Renal pelvis (tissue), 4 donors: Measurements from ENCODE around the gene NECAB2. TPM values are rescaled to one million over a fixed set of nuclear protein-coding genes. Genes with fewer than 3 reads are reported as not detected.

Source experiments
- DNase-seq: peaks from one replicate; pipeline ENCODE4 v3.0.0-alpha.2; 2013
- polyA plus RNA-seq, 3 donors: library from polyadenylated mRNA; unstranded; fragments of 120-200 nt; gene quantifications; one replicate each; pipeline ENCODE4 v1.2.1, GENCODE V29; 2013; ENCODE audit not compliant: insufficient read length in 3 of 3

The NECAB2 gene
- polyA plus RNA-seq, 3 donors = 3.1 to 3.3 (median 3.2) TPM

GRCh38 chr16:83980794-83981193 lies 12.8 kb downstream of the NECAB2 start:
- no peak for DNase-seq

GRCh38 chr16:83981799-83982198 lies 13.8 kb downstream of the NECAB2 start:
- DNase-seq = no peak

- no peak for DNase-seq
Measured at GRCh38 chr16:83983491-83983890, 15.4 kb downstream of the NECAB2 start.

GRCh38 chr16:83989300-83989699 lies 21.3 kb downstream of the NECAB2 start:
- no peak for DNase-seq

- no peak for DNase-seq
Measured at GRCh38 chr16:83990492-83990891, 22.4 kb downstream of the NECAB2 start.

- DNase-seq = peak; percentile 41
Measured at GRCh38 chr16:83992624-83993023, 24.6 kb downstream of the NECAB2 start.

- DNase-seq = no peak
Measured at GRCh38 chr16:83994087-83994486, 26.0 kb downstream of the NECAB2 start.

- no peak for DNase-seq
Measured at GRCh38 chr16:83994703-83995102, 26.7 kb downstream of the NECAB2 start.

- peak; percentile 81 for DNase-seq
Measured at GRCh38 chr16:83995754-83996153, 27.7 kb downstream of the NECAB2 start.

GRCh38 chr16:83996481-83997252 lies 28.6 kb downstream of the NECAB2 start:
- no peak for DNase-seq

- no peak for DNase-seq
Measured at GRCh38 chr16:83998091-83998490, 30.0 kb downstream of the NECAB2 start.

- no peak for DNase-seq
Measured at GRCh38 chr16:84000989-84001642, 33.1 kb downstream of the NECAB2 start.

- DNase-seq = no peak
Measured at GRCh38 chr16:84001726-84002125, 33.7 kb downstream of the NECAB2 start.

GRCh38 chr16:84003038-84003437 lies 35.0 kb downstream of the NECAB2 start:
- DNase-seq = no peak

GRCh38 chr16:84004442-84004841 lies 36.4 kb downstream of the NECAB2 start:
- no peak for DNase-seq

- no peak for DNase-seq
Measured at GRCh38 chr16:84005391-84005790, 37.3 kb downstream of the NECAB2 start.

- DNase-seq = no peak
Measured at GRCh38 chr16:84007520-84007919, 39.5 kb downstream of the NECAB2 start.

- no peak for DNase-seq
Measured at GRCh38 chr16:84007965-84008364, 39.9 kb downstream of the NECAB2 start.

- DNase-seq = no peak
Measured at GRCh38 chr16:84009282-84009681, 41.2 kb downstream of the NECAB2 start.

- DNase-seq = peak; percentile 58
Measured at GRCh38 chr16:84013787-84014569, 45.9 kb downstream of the NECAB2 start.

- no peak for DNase-seq
Measured at GRCh38 chr16:84014570-84015327, 46.7 kb downstream of the NECAB2 start.

- no peak for DNase-seq
Measured at GRCh38 chr16:84015399-84015798, 47.4 kb downstream of the NECAB2 start.
